GM12875 (cell line): ENCODE data around the gene FBXO21.
A peak's percentile ranks its signal among the peaks of the same experiment; 100 is the strongest.

ENCODE experiments used
- H3K4me3 ChIP-seq: one replicate; pipeline ENCODE4 v1.5.1; 2011; ENCODE audit warnings: low read depth, low read length, control low read depth
- TF ChIP-seq, protein P1 (sequence below): IDR thresholded peaks from 2 replicates; pipeline ENCODE4 v1.5.1; 2011; ENCODE audit warnings: low read depth, mild to moderate bottlenecking, control low read depth, inconsistent platforms, low read length, moderate library complexity, borderline replicate concordance; ENCODE audit not compliant: insufficient read depth

FBXO21 gene

DNA sequence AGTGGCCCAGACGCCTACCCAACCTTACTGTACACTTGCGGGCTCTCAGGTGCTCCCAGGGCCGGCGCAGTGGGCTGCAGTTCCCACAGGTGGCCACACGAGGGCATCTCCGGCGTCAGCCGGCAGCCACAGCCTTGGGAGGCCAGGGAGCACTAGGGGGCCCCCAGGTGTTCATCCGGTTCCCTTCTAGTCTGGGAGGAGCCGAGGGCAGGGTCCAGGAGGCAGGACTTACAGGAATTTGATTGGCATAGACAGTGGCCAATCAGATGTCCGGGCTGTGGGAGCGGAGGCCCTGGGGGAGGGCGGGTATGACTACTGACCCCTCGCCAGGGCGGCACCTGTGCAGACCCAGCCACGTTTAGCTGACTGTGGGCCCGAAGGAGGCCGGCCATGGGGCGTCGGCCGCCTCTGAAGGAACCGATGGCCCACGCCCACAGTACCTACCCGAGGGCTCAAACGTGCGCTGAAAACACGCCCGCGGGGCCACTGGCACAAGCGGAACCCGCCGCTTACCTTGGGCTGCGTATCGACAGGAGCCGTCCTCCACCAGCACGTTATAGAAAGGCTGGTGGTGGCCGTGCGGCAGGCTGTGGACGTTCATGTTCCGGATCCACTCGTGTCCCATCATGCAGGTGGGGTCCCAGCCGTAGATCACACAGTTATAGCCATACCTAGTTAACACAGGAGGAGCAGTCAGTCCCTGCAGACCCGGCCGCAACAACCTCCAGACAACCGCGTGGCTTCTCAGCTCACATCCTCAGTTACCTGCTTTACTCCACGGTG, 34.8 kb downstream of the FBXO21 start:
- TF ChIP-seq, protein P1, sequence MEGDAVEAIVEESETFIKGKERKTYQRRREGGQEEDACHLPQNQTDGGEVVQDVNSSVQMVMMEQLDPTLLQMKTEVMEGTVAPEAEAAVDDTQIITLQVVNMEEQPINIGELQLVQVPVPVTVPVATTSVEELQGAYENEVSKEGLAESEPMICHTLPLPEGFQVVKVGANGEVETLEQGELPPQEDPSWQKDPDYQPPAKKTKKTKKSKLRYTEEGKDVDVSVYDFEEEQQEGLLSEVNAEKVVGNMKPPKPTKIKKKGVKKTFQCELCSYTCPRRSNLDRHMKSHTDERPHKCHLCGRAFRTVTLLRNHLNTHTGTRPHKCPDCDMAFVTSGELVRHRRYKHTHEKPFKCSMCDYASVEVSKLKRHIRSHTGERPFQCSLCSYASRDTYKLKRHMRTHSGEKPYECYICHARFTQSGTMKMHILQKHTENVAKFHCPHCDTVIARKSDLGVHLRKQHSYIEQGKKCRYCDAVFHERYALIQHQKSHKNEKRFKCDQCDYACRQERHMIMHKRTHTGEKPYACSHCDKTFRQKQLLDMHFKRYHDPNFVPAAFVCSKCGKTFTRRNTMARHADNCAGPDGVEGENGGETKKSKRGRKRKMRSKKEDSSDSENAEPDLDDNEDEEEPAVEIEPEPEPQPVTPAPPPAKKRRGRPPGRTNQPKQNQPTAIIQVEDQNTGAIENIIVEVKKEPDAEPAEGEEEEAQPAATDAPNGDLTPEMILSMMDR, result peak; percentile 90
- H3K4me3 ChIP-seq, result no peak overlapping the region

DNA sequence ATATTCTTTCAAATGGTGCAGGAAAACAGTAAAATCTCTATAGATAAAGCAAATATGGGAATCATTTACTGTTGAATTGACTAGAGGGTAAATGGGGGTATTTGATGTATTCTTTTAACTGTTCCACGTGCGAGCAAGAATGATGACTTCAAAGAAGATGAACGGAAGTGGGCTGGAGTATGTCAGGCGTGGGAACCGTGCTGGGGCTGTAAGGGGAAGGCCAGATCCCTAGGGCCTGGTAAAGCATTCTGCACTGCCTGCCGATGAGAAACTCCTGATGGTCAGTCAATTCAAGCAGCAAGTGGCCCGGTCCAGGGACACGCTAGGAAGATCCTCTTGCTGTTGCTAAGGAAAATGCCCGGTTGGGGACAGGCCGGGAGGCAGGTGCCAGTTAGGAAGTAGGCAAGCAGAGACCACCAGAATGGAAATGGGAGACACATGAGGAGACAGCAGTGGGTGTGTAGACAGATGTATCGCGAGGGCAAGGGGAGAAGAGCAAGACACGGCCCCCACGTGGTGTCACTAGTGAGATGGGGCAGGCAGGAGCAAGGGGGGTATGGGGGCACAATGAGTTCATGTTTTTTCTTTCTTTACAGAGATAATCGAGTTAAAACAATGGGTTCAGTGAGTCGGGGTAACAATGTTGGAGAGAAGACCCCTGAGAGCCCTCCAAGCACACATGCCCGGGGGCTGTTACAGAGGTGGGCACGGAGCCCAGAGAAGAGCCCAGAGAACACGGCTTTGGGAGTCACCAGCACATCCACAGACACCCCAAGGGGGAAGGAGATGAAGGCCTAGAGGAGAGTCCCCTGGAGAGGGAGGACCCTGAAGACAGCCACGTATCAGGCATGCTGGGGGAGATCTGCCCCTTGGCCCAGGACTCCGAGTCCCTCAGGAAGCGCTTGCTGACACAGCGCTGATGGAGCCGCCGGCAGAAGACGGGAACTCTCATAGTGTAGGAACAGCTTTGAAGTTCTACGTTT, 37.2 kb downstream of the FBXO21 start:
- TF ChIP-seq, protein P1, result no peak
- no peak overlapping the region for H3K4me3 ChIP-seq

DNA sequence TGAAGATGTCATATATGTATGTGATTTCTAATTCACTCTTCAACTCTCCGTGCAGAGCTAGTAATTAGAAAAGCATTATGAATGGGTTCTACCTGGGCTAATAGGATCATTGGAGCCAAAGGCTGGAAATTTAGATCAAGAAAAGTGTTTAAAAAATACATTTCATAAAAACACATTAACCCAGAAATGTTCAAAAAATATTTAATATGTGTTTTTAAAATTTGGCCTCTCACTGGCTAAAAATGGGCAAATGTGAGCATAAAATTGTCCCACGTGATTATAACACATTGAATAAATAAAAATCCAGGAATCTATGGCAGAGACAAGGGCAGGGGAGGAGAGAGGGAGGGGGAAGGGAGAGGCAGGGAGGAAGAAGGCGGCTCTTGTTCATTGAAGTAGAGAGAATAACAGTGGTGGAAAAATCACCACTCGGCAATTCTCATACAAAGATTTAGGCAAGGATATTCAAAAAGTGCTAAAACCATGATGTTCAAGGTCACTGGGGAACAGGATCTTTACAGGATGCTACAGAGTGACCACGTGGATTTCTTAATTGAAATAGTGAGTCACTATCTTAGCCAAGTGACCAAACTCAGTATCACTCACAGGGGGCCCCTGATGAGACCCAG, 38.8 kb downstream of the FBXO21 start:
- H3K4me3 ChIP-seq, result no peak overlapping the region
- TF ChIP-seq, protein P1, result no peak

GRCh38 chr12:117149431-117149830, 40.8 kb downstream of the FBXO21 start:
- TF ChIP-seq, protein P1, result no peak
- H3K4me3 ChIP-seq, result no peak overlapping the region

- no peak overlapping the region for H3K4me3 ChIP-seq
- TF ChIP-seq, protein P1, result no peak
These were observed 41.6 kb downstream of the FBXO21 start for GRCh38 chr12:117148642-117149041.

- TF ChIP-seq, protein P1, result no peak
- no peak overlapping the region for H3K4me3 ChIP-seq
These were observed 42.6 kb downstream of the FBXO21 start for GRCh38 chr12:117147639-117148038.
